Upper lobe of left lung (tissue), 6 donors: ENCODE data around the gene COPG2. TPM values are rescaled to one million over a fixed set of nuclear protein-coding genes. Genes with fewer than 3 reads are reported as not detected.
"Not testable (repeated sequence)": the region's sequence is repeated elsewhere in the genome, so short reads cannot be mapped to it uniquely, and the experiment has no call there.

Experiments used
- ATAC-seq, 2 donors: fragments of 200-7000 bp; cut with Tn5 transposase; one replicate each; pipeline ENCODE4 v1.9.1; 2022; ENCODE audit warnings: mild to moderate bottlenecking in 2 of 2, moderate library complexity in 2 of 2; ENCODE audit not compliant: low FRiP score in 2 of 2
- DNase-seq, 2 donors: peaks; one replicate each; pipeline ENCODE4 v3.0.0-alpha.2; 2019 to 2020
- H3K27ac ChIP-seq, 4 donors: fragments of 200-600 bp; sonication (generic); one replicate each; pipeline ENCODE4 v1.5.1; 2016 to 2019
- H3K27me3 ChIP-seq, 4 donors: fragments of 200-600 bp; sonication (generic); one replicate each; pipeline ENCODE4 v1.5.1; 2017 to 2019
- H3K36me3 ChIP-seq, 4 donors: fragments of 200-600 bp; sonication (generic); one replicate each; pipeline ENCODE4 v1.5.1; 2016 to 2019
- H3K4me1 ChIP-seq, 4 donors: fragments of 200-600 bp; sonication (generic); one replicate each; pipeline ENCODE4 v1.5.1; 2018 to 2019
- H3K4me3 ChIP-seq, 4 donors: fragments of 200-600 bp; sonication (generic); one replicate each; pipeline ENCODE4 v1.5.1; 2017 to 2019; ENCODE audit warnings: mild to moderate bottlenecking in 2 of 4, moderate library complexity in 1 of 4
- H3K9me3 ChIP-seq, 4 donors: fragments of 200-600 bp; sonication (generic); one replicate each; pipeline ENCODE4 v1.5.1; 2018 to 2019
- EP300 ChIP-seq, 4 donors: sonication (generic); formaldehyde crosslinking; IDR thresholded peaks; one replicate each; pipeline ENCODE4 v1.5.1; 2017; ENCODE audit warnings: antibody characterized with exemption in 4 of 4, control low read depth in 2 of 4
- POLR2A ChIP-seq, 4 donors: fragments of 450-650 bp; IDR thresholded peaks; one replicate each; pipeline ENCODE4 v1.5.1; 2016 to 2017; ENCODE audit warnings: antibody characterized with exemption in 4 of 4, mild to moderate bottlenecking in 2 of 4
- POLR2AphosphoS5 ChIP-seq, 2 donors: sonication (generic); formaldehyde crosslinking; IDR thresholded peaks; one replicate each; pipeline ENCODE4 v1.5.1; 2017; ENCODE audit warnings: antibody characterized with exemption in 2 of 2
- WGBS, 2 donors: methylation state at CpG; one replicate each; pipeline ENCODE4 v1.1.5; 2017 to 2018; 5-methylcytosine and 5-hydroxymethylcytosine counted together
- total RNA-seq, 6 donors: library from RNA; depleted of rRNA in 4 of 6; stranded (reverse); fragments of >200 nt in 4 of 6; gene quantifications; one replicate each; pipeline versions ENCODE4 v1.1.0 to v1.2.1, GENCODE V29; 2016 to 2021
- TF ChIP-seq, protein P1 (sequence below), 6 experiments: fragments of 450-650 bp in 4 of 6; fragments of 200-600 bp in 2 of 6; sonication (generic) in 2 of 6; IDR thresholded peaks; one replicate each; pipeline ENCODE4 v1.5.1; 2016 to 2019; ENCODE audit warnings: antibody characterized with exemption in 6 of 6
- donor health status: DM: no; HTN: no; CAD: no; lungs with moderate emphysema.
- donor health status: DM: no; HTN: yes; CAD: no; lungs with severe emphysema.

The COPG2 gene
- total RNA-seq, 6 donors from 2014 or later = 8.4 to 18.7 (median 13.9) TPM

DNA sequence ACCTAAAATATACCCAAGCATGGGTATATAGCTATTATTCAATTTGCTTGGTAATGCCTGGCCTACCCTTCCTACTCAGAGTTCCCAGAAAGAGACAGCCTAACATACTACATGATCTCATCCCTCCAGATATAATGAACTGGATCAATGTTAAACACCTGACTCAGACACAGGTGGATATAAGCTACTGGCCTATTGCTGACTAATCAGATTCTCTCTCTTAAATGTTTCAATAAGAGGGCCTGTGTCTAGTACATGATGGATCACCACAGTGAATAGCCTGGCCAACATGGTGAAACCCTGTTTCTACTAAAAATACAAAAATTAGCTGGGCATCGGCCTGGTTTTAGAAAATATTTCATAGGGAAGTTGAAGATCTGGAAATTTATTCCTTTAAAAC, 54.1 kb downstream of the COPG2 start:
- no peak for ATAC-seq
- DNase-seq = no peak
- WGBS, 2 donors = 89 to 90% methylated on average over 1 of the region's 1 CpG
- H3K4me3 ChIP-seq = no peak overlapping the region
- peaks cover 0 to 28% (median 11%) of the 10 kb centered on the region in 4 donors for H3K36me3 ChIP-seq
- H3K4me1 ChIP-seq = no peaks in the 10 kb centered on the region
- no peaks in the 10 kb centered on the region for H3K27me3 ChIP-seq
- no peak overlapping the region for H3K27ac ChIP-seq
- TF ChIP-seq POLR2A (IDR thresholded peaks at IDR 0.05) = no peak
- TF ChIP-seq EP300 (IDR thresholded peaks at IDR 0.05) = no peak
- TF ChIP-seq POLR2AphosphoS5 (IDR thresholded peaks at IDR 0.05) = no peak
- TF ChIP-seq, protein P1, sequence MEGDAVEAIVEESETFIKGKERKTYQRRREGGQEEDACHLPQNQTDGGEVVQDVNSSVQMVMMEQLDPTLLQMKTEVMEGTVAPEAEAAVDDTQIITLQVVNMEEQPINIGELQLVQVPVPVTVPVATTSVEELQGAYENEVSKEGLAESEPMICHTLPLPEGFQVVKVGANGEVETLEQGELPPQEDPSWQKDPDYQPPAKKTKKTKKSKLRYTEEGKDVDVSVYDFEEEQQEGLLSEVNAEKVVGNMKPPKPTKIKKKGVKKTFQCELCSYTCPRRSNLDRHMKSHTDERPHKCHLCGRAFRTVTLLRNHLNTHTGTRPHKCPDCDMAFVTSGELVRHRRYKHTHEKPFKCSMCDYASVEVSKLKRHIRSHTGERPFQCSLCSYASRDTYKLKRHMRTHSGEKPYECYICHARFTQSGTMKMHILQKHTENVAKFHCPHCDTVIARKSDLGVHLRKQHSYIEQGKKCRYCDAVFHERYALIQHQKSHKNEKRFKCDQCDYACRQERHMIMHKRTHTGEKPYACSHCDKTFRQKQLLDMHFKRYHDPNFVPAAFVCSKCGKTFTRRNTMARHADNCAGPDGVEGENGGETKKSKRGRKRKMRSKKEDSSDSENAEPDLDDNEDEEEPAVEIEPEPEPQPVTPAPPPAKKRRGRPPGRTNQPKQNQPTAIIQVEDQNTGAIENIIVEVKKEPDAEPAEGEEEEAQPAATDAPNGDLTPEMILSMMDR (IDR thresholded peaks at IDR 0.05) = no peak
- H3K9me3 ChIP-seq = no peaks in the 10 kb centered on the region

DNA sequence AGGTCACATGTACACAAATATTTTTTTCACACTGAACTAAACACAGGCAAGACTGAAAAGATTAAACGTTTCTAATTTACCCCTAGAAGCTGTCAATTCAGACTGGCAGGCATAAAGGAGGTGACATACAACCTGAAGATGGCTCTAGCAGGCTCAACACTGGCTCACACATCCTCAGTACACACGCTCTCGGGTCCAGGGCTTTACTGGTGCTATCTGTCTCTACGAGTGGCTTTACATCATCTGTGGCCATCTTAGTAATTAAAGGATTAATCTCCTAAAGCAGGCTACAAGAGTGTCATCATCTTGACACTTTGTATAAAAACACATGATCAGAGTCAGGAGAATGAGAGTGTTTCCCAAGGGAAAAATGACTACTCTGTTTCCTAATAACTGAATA, 57.3 kb downstream of the COPG2 start:
- no peak for ATAC-seq

DNA sequence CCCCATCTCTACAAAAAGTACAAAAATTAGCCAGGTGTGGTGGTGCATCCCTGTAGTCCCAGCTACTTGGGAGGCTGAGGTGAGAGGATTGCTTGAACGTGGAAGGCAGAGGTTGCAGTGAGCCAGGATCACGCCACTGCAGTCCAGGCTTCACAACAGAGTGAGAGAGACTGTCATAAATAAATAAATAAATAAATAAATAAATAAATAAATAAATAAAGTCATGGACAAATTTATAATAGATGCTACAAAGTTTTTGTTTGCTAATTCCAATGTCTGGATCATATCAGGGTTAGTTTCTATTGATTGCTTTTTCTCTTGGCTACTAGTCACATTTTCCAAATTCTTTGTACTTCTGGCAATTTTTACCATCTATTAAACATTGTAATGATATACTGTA, 61.5 kb downstream of the COPG2 start:
- peaks cover 0 to 38% (median 10%) of the 10 kb centered on the region in 4 donors for H3K36me3 ChIP-seq
- 95 to 96% methylated on average over 2 of the region's 2 CpGs for WGBS, 2 donors
- H3K27ac ChIP-seq, DNase-seq, H3K27me3 ChIP-seq, ATAC-seq, H3K9me3 ChIP-seq, H3K4me1 ChIP-seq, H3K4me3 ChIP-seq: not testable (repeated sequence)

More for the DNA sequence above, 57.3 kb downstream of the COPG2 start:
- Histone ChIP-seq H3K4me1 (no peaks in the 10 kb centered on the region), H3K9me3 (peaks cover 0 to 6% (median 0%) of the 10 kb centered on the region in 4 donors), H3K36me3 (peaks cover 0 to 46% (median 15%) of the 10 kb centered on the region in 4 donors), H3K27me3 (no peaks in the 10 kb centered on the region), H3K27ac (no peak overlapping the region), H3K4me3 (no peak overlapping the region)
- no peak for DNase-seq
- TF ChIP-seq, protein P1 (IDR thresholded peaks at IDR 0.05) = no peak
- TF ChIP-seq POLR2AphosphoS5 (IDR thresholded peaks at IDR 0.05) (no peak), POLR2A (IDR thresholded peaks at IDR 0.05) (no peak), EP300 (IDR thresholded peaks at IDR 0.05) (no peak)
- 90 to 93% methylated on average over 4 of the region's 4 CpGs for WGBS, 2 donors

DNA sequence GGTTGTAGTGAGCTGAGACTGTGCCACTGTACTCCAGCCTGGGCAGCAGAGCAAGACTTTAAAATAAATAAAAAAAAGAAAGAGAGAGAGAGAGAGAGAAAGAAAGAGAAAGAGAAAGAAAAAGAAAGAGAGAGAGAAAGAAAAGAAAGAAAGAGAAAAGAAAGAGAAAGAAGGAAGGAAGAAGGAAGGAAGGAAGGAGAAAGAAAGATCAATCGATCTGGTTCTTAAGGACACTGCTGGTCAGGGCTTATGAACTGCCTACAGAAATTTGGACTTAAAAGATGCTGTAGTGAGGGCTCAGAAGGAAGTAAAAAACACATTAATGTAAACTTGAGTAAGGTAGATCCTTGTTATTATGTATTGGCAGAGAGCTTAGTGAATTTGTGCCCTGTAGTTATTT, 62.4 kb downstream of the COPG2 start:
- ATAC-seq (no peak), DNase-seq (no peak)
- Histone ChIP-seq H3K4me3 (no peak overlapping the region), H3K36me3 (peaks cover 0 to 29% (median 7%) of the 10 kb centered on the region in 4 donors), H3K4me1 (no peaks in the 10 kb centered on the region), H3K27ac (no peak overlapping the region), H3K9me3 (peaks cover 0 to 6% (median 0%) of the 10 kb centered on the region in 4 donors), H3K27me3 (no peaks in the 10 kb centered on the region)
- TF ChIP-seq POLR2A (IDR thresholded peaks at IDR 0.05) (no peak), POLR2AphosphoS5 (IDR thresholded peaks at IDR 0.05) (no peak), EP300 (IDR thresholded peaks at IDR 0.05) (no peak)
- TF ChIP-seq, protein P1 (IDR thresholded peaks at IDR 0.05) = no peak
- 86 to 100% methylated on average over 1 of the region's 1 CpG for WGBS, 2 donors

DNA sequence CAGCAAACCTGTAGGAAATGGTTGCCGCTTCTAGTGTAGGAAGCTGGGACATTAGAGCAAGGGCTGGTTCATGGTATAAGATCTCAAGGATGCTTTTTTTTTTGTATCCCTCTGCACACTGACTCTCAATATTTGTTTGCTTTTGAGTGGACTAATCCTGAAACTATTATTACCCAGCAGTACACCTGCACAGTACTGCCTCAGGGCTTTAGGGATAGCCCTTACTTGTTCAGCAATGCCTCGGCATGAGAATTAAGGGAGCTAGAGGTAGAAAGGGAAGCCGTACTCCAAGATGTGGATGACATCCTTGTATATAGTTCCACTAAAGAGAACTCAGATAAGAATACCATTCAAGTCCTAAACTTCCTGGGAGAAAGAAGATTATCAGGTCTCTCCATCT, 70.5 kb downstream of the COPG2 start:
- Histone ChIP-seq H3K9me3 (no peaks in the 10 kb centered on the region), H3K4me3 (no peak overlapping the region), H3K27me3 (no peaks in the 10 kb centered on the region), H3K36me3 (no peaks in the 10 kb centered on the region), H3K27ac (no peak overlapping the region), H3K4me1 (no peaks in the 10 kb centered on the region)
- no peak for TF ChIP-seq POLR2A (IDR thresholded peaks at IDR 0.05)
- TF ChIP-seq, protein P1 (IDR thresholded peaks at IDR 0.05) = no peak
- no peak for TF ChIP-seq EP300 (IDR thresholded peaks at IDR 0.05)
- TF ChIP-seq POLR2AphosphoS5 (IDR thresholded peaks at IDR 0.05) = no peak
- ATAC-seq (no peak), DNase-seq (no peak)
- WGBS, 2 donors = 97 to 98% methylated on average over 3 of the region's 3 CpGs
